NB4 (cell line): Measurements from ENCODE around the gene ENGASE.

ENCODE experiments used
- DNase-seq: peaks from one replicate; pipeline ENCODE4 v3.0.0; 2010; ENCODE audit warnings: low read depth
- H3K4me3 ChIP-seq: one replicate; pipeline ENCODE4 v1.5.1; 2011; ENCODE audit warnings: mild to moderate bottlenecking, low read depth, low read length, moderate library complexity
- MAX ChIP-seq: IDR thresholded peaks from 2 replicates; pipeline ENCODE4 v1.6.1; 2011; ENCODE audit warnings: low read depth, low read length
- MYC ChIP-seq: IDR thresholded peaks from 2 replicates; pipeline ENCODE4 v1.6.1; 2011; ENCODE audit warnings: low read depth, low read length
- POLR2A ChIP-seq: IDR thresholded peaks from 2 replicates; pipeline ENCODE4 v1.6.1; 2011; ENCODE audit warnings: mild to moderate bottlenecking; ENCODE audit not compliant: insufficient read length; ENCODE audit errors: extremely low read depth
- TF ChIP-seq, protein P1 (sequence below): IDR thresholded peaks from one replicate; pipeline ENCODE4 v1.5.1; 2012; ENCODE audit warnings: low read depth, low read length

ENGASE gene

DNA sequence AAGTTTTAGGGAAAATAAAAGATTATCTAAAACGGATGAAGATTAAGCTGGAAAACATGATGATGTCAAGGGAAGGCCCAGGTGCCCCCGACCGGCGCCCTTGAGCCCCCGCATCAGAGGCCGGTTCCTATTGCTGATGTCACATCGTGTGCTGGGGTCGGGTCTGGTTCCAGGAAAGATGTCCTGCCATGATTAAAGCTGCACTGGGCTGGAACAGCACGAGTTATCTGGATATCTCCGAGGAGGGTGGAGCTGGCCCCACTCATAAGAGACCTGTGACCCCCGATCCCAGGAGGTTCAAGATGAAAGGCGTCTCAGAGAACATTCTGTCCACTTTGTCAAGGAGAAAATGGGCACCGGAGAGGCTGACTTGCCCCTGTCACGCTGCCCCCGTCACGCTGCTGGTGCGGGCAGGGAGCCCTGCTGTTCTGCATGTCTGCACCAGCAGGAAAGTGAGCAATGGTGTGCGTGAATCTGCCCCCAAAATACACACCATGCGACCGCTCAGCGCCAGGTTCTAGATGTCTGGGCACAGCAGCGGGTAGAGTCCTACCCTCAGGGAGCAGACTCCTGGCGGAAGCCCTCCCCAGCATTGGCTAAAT lies 53.0 kb downstream of the ENGASE start:
- no peak for DNase-seq
- no peak for TF ChIP-seq MYC
- TF ChIP-seq, protein P1, sequence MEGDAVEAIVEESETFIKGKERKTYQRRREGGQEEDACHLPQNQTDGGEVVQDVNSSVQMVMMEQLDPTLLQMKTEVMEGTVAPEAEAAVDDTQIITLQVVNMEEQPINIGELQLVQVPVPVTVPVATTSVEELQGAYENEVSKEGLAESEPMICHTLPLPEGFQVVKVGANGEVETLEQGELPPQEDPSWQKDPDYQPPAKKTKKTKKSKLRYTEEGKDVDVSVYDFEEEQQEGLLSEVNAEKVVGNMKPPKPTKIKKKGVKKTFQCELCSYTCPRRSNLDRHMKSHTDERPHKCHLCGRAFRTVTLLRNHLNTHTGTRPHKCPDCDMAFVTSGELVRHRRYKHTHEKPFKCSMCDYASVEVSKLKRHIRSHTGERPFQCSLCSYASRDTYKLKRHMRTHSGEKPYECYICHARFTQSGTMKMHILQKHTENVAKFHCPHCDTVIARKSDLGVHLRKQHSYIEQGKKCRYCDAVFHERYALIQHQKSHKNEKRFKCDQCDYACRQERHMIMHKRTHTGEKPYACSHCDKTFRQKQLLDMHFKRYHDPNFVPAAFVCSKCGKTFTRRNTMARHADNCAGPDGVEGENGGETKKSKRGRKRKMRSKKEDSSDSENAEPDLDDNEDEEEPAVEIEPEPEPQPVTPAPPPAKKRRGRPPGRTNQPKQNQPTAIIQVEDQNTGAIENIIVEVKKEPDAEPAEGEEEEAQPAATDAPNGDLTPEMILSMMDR: no peak
- TF ChIP-seq POLR2A: no peak
- no peak overlapping the region for H3K4me3 ChIP-seq

GRCh38 chr17:79129523-79129922 lies 54.9 kb downstream of the ENGASE start:
- H3K4me3 ChIP-seq: no peak overlapping the region
- no peak for TF ChIP-seq MAX
- no peak for TF ChIP-seq MYC
- no peak for TF ChIP-seq POLR2A
- TF ChIP-seq, protein P1: no peak
- no peak for DNase-seq

DNA sequence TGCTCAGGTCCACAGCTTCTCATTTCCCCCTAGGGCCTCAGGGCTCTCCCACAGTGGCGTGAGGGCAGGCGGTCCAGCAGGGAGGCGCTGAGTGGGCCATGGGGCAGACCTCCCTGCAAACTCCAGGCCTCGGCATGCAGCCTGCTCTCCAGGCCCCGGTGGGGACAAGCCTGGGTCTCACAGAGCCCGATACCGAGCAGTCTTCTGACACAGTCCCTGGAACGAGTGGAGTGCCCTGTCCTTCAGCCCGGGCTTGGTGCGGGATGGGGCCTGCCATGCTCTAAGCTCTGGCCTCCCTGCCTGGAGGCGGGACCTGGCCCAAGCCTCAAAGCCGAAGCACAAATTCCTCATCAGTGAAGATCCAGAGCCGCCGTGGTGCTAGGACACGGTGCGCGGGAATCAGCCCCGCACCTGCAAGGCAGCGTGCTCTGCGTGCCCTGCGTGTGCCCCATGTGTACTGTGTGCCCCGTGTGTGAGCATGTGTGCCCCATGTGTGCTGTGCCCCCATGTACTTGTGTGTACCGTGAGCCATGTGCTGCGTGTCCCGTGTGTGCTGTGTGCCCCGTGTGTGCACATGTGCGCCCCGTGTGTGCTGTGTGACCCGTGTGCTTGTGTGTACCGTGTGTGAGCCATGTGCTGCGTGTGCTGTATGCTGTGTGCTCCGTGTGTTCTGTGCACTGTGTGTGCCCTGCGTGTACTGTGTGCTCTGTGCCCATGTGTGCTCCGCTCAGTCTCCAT lies 56.1 kb downstream of the ENGASE start:
- H3K4me3 ChIP-seq: no peak overlapping the region
- no peak for DNase-seq
- TF ChIP-seq POLR2A (no peak), MAX (no peak), MYC (no peak)
- TF ChIP-seq, protein P1: no peak

DNA sequence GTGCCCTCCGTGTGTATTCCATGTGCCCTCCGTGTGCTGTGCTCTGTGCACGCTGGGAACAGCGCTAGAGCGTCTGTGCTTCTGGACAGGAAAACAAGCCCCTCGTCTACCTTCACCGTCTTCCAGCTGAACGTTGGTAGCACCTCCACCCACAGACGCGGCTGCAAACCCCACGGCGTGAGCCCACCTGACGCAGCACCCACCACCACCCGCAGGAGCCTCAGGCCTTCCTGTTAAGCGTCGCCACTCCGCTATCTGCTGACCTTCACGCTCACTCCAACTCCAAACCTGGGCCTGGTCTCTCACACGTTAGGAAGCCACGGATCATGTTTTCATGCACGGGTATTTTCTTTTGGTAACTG lies 56.6 kb downstream of the ENGASE start:
- TF ChIP-seq POLR2A: no peak
- TF ChIP-seq MAX: no peak
- TF ChIP-seq, protein P1: no peak
- no peak for TF ChIP-seq MYC
- H3K4me3 ChIP-seq: no peak overlapping the region
- DNase-seq: no peak

- no peak for DNase-seq
- H3K4me3 ChIP-seq: no peak overlapping the region
- TF ChIP-seq, protein P1: no peak
- TF ChIP-seq MYC (no peak), MAX (no peak)
Measured at GRCh38 chr17:79131701-79132100, 57.1 kb downstream of the ENGASE start.
